Measurements from ENCODE around the gene SPRY4. TPM values are rescaled to one million over a fixed set of nuclear protein-coding genes. Genes with fewer than 3 reads are reported as not detected.

The SPRY4 gene
- total and polyA plus RNA-seq, 2 of the 8 experiments (the other 6 are each of a cell fraction or from before 2014, with no cell fraction given), result 59.1 to 113 TPM

- peaks cover 41 to 98% of the 10 kb centered on the region in 2 experiments for H3K79me2 ChIP-seq (ENCODE audit: control insufficient read depth in 1 of 2, insufficient read depth in 2 of 2, low read length in 2 of 2)
- peaks cover 6 to 29% (median 13%) of the 10 kb centered on the region in 4 experiments for H3K4me1 ChIP-seq (replicated peaks in 1 of 4; ENCODE audit: control insufficient read depth in 3 of 4, insufficient read depth in 4 of 4, low read length in 3 of 4)
- WGBS, 2 experiments (ENCODE audit: extremely low coverage in 1 of 2, insufficient coverage in 1 of 2, insufficient read length in 1 of 2, insufficient replicate concordance in 2 of 2, low coverage in 1 of 2, low lambda C conversion rate in 2 of 2, missing lambda C conversion rate in 1 of 2), result 94% methylated on average over 20 of the region's 20 CpGs; no CpG with 5 or more reads in 1 of the 2 experiments
- no peak overlapping the region for H4K5ac ChIP-seq (ENCODE audit: insufficient read length, low read depth, low read length)
- no peak overlapping the region for H2AFZ ChIP-seq (ENCODE audit: low read length)
- no peak overlapping the region for H4K8ac ChIP-seq (ENCODE audit: extremely low read depth, insufficient read depth, low read length)
- POLR2A ChIA-PET (ENCODE audit: partially characterized antibody), result interaction anchor here (0.8 to 2.6 kb wide), 4 partner anchors 10 to 42 kb away, joined by 3 to 14 read pairs (median 4); partner anchors contain the start of gene SPRY4
- FAIRE-seq (no peak), DNase-seq (ENCODE audit: low read depth in 1 of 2, low spot score in 2 of 2) (no peak)
- no peak overlapping the region for H2BK120ac ChIP-seq (replicated peaks; ENCODE audit: low read depth, low read length)
- no peak for TF ChIP-seq EZH2 (IDR thresholded peaks at IDR 0.05; ENCODE audit: low read depth, low read length, severe bottlenecking)
- peaks cover 21% of the 10 kb centered on the region for H3K79me1 ChIP-seq (ENCODE audit: low read depth, low read length)
- peak overlapping the region; percentile 62; the same call in 1 of the 2 replicates for H2BK5ac ChIP-seq (ENCODE audit: low read depth, low read length)
- H3K4ac ChIP-seq (replicated peaks; ENCODE audit: insufficient read length, low read depth, low read length), result no peak overlapping the region
- no peak overlapping the region for H3K4me3 ChIP-seq (ENCODE audit: extremely low read depth in 1 of 4, insufficient read depth in 2 of 4, low read depth in 3 of 4, low read length in 4 of 4)
- no peak overlapping the region for H3K18ac ChIP-seq (ENCODE audit: extremely low read depth, low read length)
- H2BK15ac ChIP-seq (ENCODE audit: low read length), result no peak overlapping the region
- H3K23ac ChIP-seq (ENCODE audit: insufficient read length), result no peak overlapping the region
- H2BK12ac ChIP-seq (ENCODE audit: low read depth, low read length), result no peak overlapping the region
- H3K23me2 ChIP-seq (ENCODE audit: low read depth, low read length), result no peaks in the 10 kb centered on the region; the same call in 1 of the 2 replicates
- peaks cover 17 to 68% (median 43%) of the 10 kb centered on the region in 4 experiments for H3K36me3 ChIP-seq (ENCODE audit: control insufficient read depth in 2 of 4, insufficient read depth in 4 of 4, low read length in 3 of 4)
- H3K27ac ChIP-seq (ENCODE audit: low read depth, low read length), result no peak overlapping the region
- H3K9me3 ChIP-seq (ENCODE audit: insufficient read depth in 2 of 2, low read depth in 1 of 2, low read length in 1 of 2), result no peaks in the 10 kb centered on the region
- no peak overlapping the region for H3K56ac ChIP-seq (replicated peaks; ENCODE audit: insufficient read length, low read depth, low read length)
- no peak overlapping the region for H2AK5ac ChIP-seq (ENCODE audit: low read depth, low read length)
- no peaks in the 10 kb centered on the region for H3K27me3 ChIP-seq (replicated peaks in 1 of 4; ENCODE audit: control insufficient read depth in 3 of 4, extremely low read depth in 1 of 4, insufficient read depth in 3 of 4, low read length in 3 of 4)
- H4K20me1 ChIP-seq (replicated peaks in 1 of 2; ENCODE audit: control insufficient read depth in 1 of 2, insufficient read depth in 2 of 2, low read length in 2 of 2), result peaks cover 40 to 55% of the 10 kb centered on the region in 2 experiments
- H3K14ac ChIP-seq (ENCODE audit: insufficient read length), result no peak overlapping the region
- H2BK20ac ChIP-seq (ENCODE audit: low read length), result no peak overlapping the region
- peak overlapping the region in 1 of 2 experiments; percentile 23; a peak in 1 of 4 replicates for H3K4me2 ChIP-seq (ENCODE audit: insufficient read depth in 1 of 2, low read depth in 2 of 2, low read length in 2 of 2)
- no peak overlapping the region for H4K91ac ChIP-seq (replicated peaks; ENCODE audit: insufficient read length, low read length)
- no peak overlapping the region for H3K9ac ChIP-seq (replicated peaks in 1 of 4; ENCODE audit: extremely low read depth in 1 of 4, low read depth in 3 of 4, low read length in 3 of 4)
- CTCF ChIA-PET (ENCODE audit: partially characterized antibody), result interaction anchor here (1.1 to 2.7 kb wide), 4 partner anchors 9 to 169 kb away, joined by 4 to 9 read pairs (median 4); no protein-coding TSS in a partner anchor
Observed at GRCh38 chr5:142314109-142314508, 10.7 kb downstream of the SPRY4 start.

All from H1 (cell line).